Chondrocyte (in vitro differentiated cells): ENCODE results near the gene LY9. TPM values are rescaled to one million over a fixed set of nuclear protein-coding genes. Genes with fewer than 3 reads are reported as not detected.

Experiments used
- DNase-seq: peaks from one replicate; pipeline ENCODE4 v3.0.0; 2021; ENCODE audit warnings: mixed read lengths, low spot score
- H3K27ac Mint-ChIP-seq: one replicate; pipeline ENCODE4 v1.8.0; 2021; ENCODE audit warnings: mild to moderate bottlenecking, moderate library complexity, mixed read lengths; ENCODE audit not compliant: unreplicated experiment
- H3K27me3 Mint-ChIP-seq: 2 replicates; pipeline ENCODE4 v1.8.0; 2021; ENCODE audit warnings: low read depth, mixed read lengths
- H3K36me3 Mint-ChIP-seq: 2 replicates; pipeline ENCODE4 v1.8.0; 2021; ENCODE audit warnings: low read depth, mixed read lengths
- H3K4me1 Mint-ChIP-seq: 2 replicates; pipeline ENCODE4 v1.8.0; 2021; ENCODE audit warnings: low read depth, mild to moderate bottlenecking, mixed read lengths
- H3K4me3 Mint-ChIP-seq: one replicate; pipeline ENCODE4 v1.8.0; 2021; ENCODE audit warnings: mild to moderate bottlenecking, moderate library complexity, mixed read lengths; ENCODE audit not compliant: unreplicated experiment
- H3K9me3 Mint-ChIP-seq: 2 replicates; pipeline ENCODE4 v1.8.0; 2021; ENCODE audit warnings: low read depth, mixed read lengths
- total RNA-seq: library from RNA; stranded (reverse); gene quantifications from 3 replicates; pipeline ENCODE4 v1.2.1, GENCODE V29; 2021
- TF ChIP-seq, protein P1 (sequence below): fragments of 200-600 bp; sonication (generic); IDR thresholded peaks from 2 replicates; pipeline ENCODE4 v1.5.0; 2021; ENCODE audit warnings: antibody characterized with exemption, mild to moderate bottlenecking, moderate library complexity

LY9 gene
- total RNA-seq, 1 donor from 2014 or later, result not detected

DNA sequence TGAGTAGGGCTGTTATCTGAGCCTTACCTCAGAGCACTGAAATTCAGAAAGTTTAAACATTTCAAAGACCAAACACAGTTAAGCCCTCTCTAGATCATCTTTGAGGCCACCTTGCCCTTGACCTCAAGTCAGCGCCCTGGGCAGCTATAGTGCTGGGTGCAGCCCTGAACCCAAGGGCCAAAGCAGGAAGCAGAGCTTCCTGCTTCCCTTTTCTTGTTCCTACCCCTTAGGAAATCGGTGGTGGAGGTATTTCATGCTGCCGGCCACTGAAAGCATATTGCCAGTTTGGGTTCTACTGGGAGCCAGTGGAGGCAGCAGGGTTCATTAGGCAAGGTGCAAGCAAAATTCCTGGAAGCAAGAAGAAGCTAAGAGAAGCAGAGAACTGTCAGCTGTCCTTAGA lies 40.6 kb downstream of the LY9 start:
- DNase-seq, result no peak
- no peaks in the 10 kb centered on the region for H3K4me1 Mint-ChIP-seq
- TF ChIP-seq, protein P1, sequence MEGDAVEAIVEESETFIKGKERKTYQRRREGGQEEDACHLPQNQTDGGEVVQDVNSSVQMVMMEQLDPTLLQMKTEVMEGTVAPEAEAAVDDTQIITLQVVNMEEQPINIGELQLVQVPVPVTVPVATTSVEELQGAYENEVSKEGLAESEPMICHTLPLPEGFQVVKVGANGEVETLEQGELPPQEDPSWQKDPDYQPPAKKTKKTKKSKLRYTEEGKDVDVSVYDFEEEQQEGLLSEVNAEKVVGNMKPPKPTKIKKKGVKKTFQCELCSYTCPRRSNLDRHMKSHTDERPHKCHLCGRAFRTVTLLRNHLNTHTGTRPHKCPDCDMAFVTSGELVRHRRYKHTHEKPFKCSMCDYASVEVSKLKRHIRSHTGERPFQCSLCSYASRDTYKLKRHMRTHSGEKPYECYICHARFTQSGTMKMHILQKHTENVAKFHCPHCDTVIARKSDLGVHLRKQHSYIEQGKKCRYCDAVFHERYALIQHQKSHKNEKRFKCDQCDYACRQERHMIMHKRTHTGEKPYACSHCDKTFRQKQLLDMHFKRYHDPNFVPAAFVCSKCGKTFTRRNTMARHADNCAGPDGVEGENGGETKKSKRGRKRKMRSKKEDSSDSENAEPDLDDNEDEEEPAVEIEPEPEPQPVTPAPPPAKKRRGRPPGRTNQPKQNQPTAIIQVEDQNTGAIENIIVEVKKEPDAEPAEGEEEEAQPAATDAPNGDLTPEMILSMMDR, result no peak
- no peak overlapping the region for H3K4me3 Mint-ChIP-seq
- H3K27me3 Mint-ChIP-seq, result peaks cover 15% of the 10 kb centered on the region
- no peak overlapping the region for H3K27ac Mint-ChIP-seq
- H3K36me3 Mint-ChIP-seq, result no peaks in the 10 kb centered on the region
- H3K9me3 Mint-ChIP-seq, result no peaks in the 10 kb centered on the region

- no peaks in the 10 kb centered on the region for H3K36me3 Mint-ChIP-seq
- no peak overlapping the region for H3K4me3 Mint-ChIP-seq
- DNase-seq, result no peak
- H3K27me3 Mint-ChIP-seq, result peaks cover 13% of the 10 kb centered on the region
- no peak overlapping the region for H3K27ac Mint-ChIP-seq
- TF ChIP-seq, protein P1, result no peak
- no peaks in the 10 kb centered on the region for H3K4me1 Mint-ChIP-seq
- H3K9me3 Mint-ChIP-seq, result no peaks in the 10 kb centered on the region
Measured at GRCh38 chr1:160836981-160837557, 41.1 kb downstream of the LY9 start.

DNA sequence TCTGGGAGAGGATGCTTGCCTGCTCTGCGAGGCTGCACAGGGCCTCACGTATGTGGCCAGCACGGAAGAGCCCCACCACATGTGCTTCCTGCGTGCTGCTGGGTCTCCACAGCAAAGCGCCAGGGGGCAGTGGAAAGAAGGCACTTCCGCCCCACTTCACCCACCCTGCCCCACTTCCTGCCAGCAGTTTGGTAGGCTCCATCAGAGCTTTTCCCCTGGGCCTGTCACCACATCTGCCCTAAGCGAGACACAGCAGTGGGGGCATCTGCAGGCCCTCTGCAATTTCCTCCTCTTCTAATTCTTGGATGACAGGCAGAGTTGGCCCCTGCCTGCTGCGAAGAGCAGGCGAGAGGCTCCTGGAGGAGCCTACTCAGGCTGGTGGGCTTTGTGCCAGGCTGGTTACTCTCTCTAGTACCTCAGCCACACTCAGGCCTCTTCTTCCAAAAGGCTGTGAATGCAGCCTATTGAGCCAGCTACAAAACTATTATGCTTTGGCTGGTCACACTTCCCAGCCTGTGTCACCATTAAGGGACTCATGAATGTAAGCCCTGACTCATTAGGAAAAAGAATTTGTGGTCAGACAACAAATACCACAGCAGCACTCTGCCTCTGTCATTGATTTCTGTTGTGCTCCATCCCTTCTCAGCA lies 41.7 kb downstream of the LY9 start:
- Mint-ChIP-seq H3K4me1 (no peaks in the 10 kb centered on the region), H3K27me3 (peaks cover 13% of the 10 kb centered on the region), H3K36me3 (no peaks in the 10 kb centered on the region), H3K4me3 (no peak overlapping the region), H3K27ac (no peak overlapping the region), H3K9me3 (no peaks in the 10 kb centered on the region)
- TF ChIP-seq, protein P1, result no peak
- DNase-seq, result no peak

- no peak overlapping the region for H3K27ac Mint-ChIP-seq
- no peaks in the 10 kb centered on the region for H3K4me1 Mint-ChIP-seq
- no peak for DNase-seq
- TF ChIP-seq, protein P1, result no peak
- no peaks in the 10 kb centered on the region for H3K36me3 Mint-ChIP-seq
- no peak overlapping the region for H3K4me3 Mint-ChIP-seq
- peaks cover 9% of the 10 kb centered on the region for H3K27me3 Mint-ChIP-seq
- no peaks in the 10 kb centered on the region for H3K9me3 Mint-ChIP-seq
Measured at GRCh38 chr1:160838888-160839287, 42.9 kb downstream of the LY9 start.

DNA sequence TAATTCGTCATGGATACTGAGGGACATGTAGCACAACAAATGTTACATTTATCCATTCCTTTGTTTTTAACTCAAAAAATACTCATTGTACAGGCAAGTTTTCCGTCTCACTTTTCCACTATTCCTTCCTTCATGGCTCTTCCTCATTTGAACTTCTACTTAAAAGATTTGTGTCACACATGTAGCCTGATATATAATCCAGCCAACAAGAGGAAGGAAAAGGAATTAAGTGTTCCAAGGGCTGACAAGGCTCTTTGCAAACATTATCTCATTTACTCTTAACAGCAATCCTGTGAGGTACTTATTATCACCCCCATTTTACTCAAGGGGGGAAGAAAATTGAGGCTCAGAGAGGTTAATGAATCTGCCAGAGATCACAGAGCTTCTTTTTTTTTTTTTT lies 43.8 kb downstream of the LY9 start:
- Mint-ChIP-seq H3K4me1 (no peaks in the 10 kb centered on the region), H3K36me3 (no peaks in the 10 kb centered on the region), H3K4me3 (no peak overlapping the region), H3K9me3 (no peaks in the 10 kb centered on the region), H3K27me3 (peaks cover 7% of the 10 kb centered on the region), H3K27ac (no peak overlapping the region)
- no peak for DNase-seq
- TF ChIP-seq, protein P1, result no peak
